Right atrium auricular region (tissue), 2 donors: Measurements from ENCODE around the gene TAF13. TPM values are rescaled to one million over a fixed set of nuclear protein-coding genes. Genes with fewer than 3 reads are reported as not detected.
A peak's percentile ranks its signal among the peaks of the same experiment; 100 is the strongest.

ENCODE experiments used
- DNase-seq: peaks from one replicate; pipeline ENCODE4 v3.0.0-alpha.2; 2019; ENCODE audit warnings: low spot score
- H3K27ac ChIP-seq, 2 donors: fragments of 200-600 bp; sonication (generic); 1 replicate in 1 of 2; 2 replicates in 1 of 2; pipeline ENCODE4 v1.5.1; 2016 to 2019
- H3K27me3 ChIP-seq, 2 donors: fragments of 200-600 bp; sonication (generic); one replicate each; pipeline versions ENCODE4 v1.5.1 to v1.6.0; 2017 to 2019
- H3K36me3 ChIP-seq: fragments of 200-600 bp; sonication (generic); one replicate; pipeline ENCODE4 v1.5.1; 2016
- H3K4me1 ChIP-seq, 2 donors: fragments of 200-600 bp; sonication (generic); one replicate each; pipeline versions ENCODE4 v1.5.1 to v1.6.0; 2017 to 2019
- H3K4me3 ChIP-seq, 2 donors: fragments of 200-600 bp; sonication (generic); 1 replicate in 1 of 2; 2 replicates in 1 of 2; pipeline ENCODE4 v1.5.1; 2017 to 2019; ENCODE audit warnings: mild to moderate bottlenecking in 1 of 2, moderate library complexity in 1 of 2
- H3K9me3 ChIP-seq, 2 donors: fragments of 200-600 bp; sonication (generic); one replicate each; pipeline ENCODE4 v1.5.1; 2019
- CTCF ChIP-seq, 2 donors: fragments of 200-600 bp; sonication (generic); IDR thresholded peaks; one replicate each; pipeline ENCODE4 v1.5.1; 2019; ENCODE audit warnings: antibody characterized with exemption in 2 of 2
- total RNA-seq, 2 donors: library from RNA; depleted of rRNA; stranded (reverse); fragments of >200 nt; gene quantifications; one replicate each; pipeline ENCODE4 v1.1.0, GENCODE V29; 2016

The TAF13 gene
- total RNA-seq, 2 donors from 2014 or later: 32.2 to 35.9 TPM

GRCh38 chr1:109114342-109114674 lies 38.5 kb upstream of the TAF13 start:
- Histone ChIP-seq H3K27ac (no peak overlapping the region), H3K36me3 (no peaks in the 10 kb centered on the region), H3K4me3 (peak overlapping the region in 1 of 2 donors; percentile 42), H3K9me3 (no peaks in the 10 kb centered on the region), H3K4me1 (peaks cover 0 to 28% of the 10 kb centered on the region in 2 donors), H3K27me3 (no peaks in the 10 kb centered on the region)
- DNase-seq: no peak
- TF ChIP-seq CTCF (IDR thresholded peaks at IDR 0.05): no peak

GRCh38 chr1:109113590-109114341 lies 38.0 kb upstream of the TAF13 start, which contains the start of gene ELAPOR1:
Gene ELAPOR1 (plus strand): TSS chr1:109114115. CDS start chr1:109114184, 69 bp downstream.
- H3K27me3 ChIP-seq: no peaks in the 10 kb centered on the region
- no peaks in the 10 kb centered on the region for H3K36me3 ChIP-seq
- DNase-seq: no peak
- H3K4me3 ChIP-seq: peak within 1 kb of the TSS; percentile 15 to 42
- H3K4me1 ChIP-seq: peaks cover 0 to 28% of the 10 kb centered on the region in 2 donors
- no peak within 1 kb of the TSS for H3K27ac ChIP-seq
- no peak for TF ChIP-seq CTCF (IDR thresholded peaks at IDR 0.05)
- H3K9me3 ChIP-seq: no peaks in the 10 kb centered on the region

DNA sequence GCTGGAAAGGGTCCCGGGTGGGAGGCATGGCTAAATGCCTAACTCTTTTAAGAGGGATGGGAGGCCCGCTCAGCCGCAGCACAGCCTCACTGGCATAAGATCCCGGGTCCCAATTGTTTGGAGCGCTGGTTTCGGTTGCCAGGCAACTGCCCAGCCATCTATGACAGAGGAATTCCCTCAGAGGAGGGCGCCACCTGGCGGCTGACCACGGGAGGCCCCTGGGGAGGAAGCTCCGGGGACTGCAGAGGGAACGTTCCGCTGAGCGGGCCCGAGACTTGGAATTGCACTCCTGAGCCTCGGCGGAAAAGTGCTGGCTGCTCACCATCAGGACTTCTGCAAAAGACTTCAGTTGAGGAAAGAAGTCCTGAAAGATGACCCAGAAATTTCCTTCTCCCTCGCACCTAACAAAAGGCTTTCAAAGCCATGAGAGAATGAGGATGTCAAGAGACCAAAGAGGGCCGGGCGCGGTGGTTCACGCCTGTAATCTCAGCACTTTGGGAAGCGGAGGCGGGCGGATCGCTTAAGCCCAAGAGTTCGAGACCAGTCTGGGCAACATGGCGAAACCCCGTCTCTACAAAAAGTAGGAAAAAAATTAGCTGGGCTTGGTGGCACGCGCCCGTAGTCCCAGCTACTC lies 37.0 kb upstream of the TAF13 start:
- no peaks in the 10 kb centered on the region for H3K36me3 ChIP-seq
- H3K4me3 ChIP-seq: peak overlapping the region; percentile 15 to 42
- no peaks in the 10 kb centered on the region for H3K27me3 ChIP-seq
- no peaks in the 10 kb centered on the region for H3K9me3 ChIP-seq
- peaks cover 0 to 28% of the 10 kb centered on the region in 2 donors for H3K4me1 ChIP-seq
- TF ChIP-seq CTCF (IDR thresholded peaks at IDR 0.05): peak; percentile 94 to 97
- H3K27ac ChIP-seq: no peak overlapping the region
- DNase-seq: peak; percentile 95

- Histone ChIP-seq H3K4me1 (peaks cover 0 to 28% of the 10 kb centered on the region in 2 donors), H3K4me3 (peak overlapping the region; percentile 15 to 42), H3K27ac (peak overlapping the region in 1 of 2 donors; percentile 30), H3K9me3 (no peaks in the 10 kb centered on the region), H3K27me3 (no peaks in the 10 kb centered on the region), H3K36me3 (no peaks in the 10 kb centered on the region)
- TF ChIP-seq CTCF (IDR thresholded peaks at IDR 0.05): no peak
- no peak for DNase-seq
Measured at GRCh38 chr1:109112056-109112651, 36.4 kb upstream of the TAF13 start.

GRCh38 chr1:109111386-109112055 lies 35.7 kb upstream of the TAF13 start:
- no peak for TF ChIP-seq CTCF (IDR thresholded peaks at IDR 0.05)
- peaks cover 0 to 28% of the 10 kb centered on the region in 2 donors for H3K4me1 ChIP-seq
- no peaks in the 10 kb centered on the region for H3K36me3 ChIP-seq
- no peaks in the 10 kb centered on the region for H3K9me3 ChIP-seq
- no peak overlapping the region for H3K4me3 ChIP-seq
- no peaks in the 10 kb centered on the region for H3K27me3 ChIP-seq
- no peak for DNase-seq
- H3K27ac ChIP-seq: no peak overlapping the region
